AG08396 (cell line): Measurements from ENCODE around the gene MAS1.

ENCODE experiments used
- DNase-seq: peaks from one replicate; pipeline ENCODE4 v3.0.0; 2012; ENCODE audit warnings: low spot score, mixed read lengths

Gene MAS1

GRCh38 chr6:159880412-159880975 lies 10.3 kb upstream of the MAS1 start:
- no peak for DNase-seq

DNA sequence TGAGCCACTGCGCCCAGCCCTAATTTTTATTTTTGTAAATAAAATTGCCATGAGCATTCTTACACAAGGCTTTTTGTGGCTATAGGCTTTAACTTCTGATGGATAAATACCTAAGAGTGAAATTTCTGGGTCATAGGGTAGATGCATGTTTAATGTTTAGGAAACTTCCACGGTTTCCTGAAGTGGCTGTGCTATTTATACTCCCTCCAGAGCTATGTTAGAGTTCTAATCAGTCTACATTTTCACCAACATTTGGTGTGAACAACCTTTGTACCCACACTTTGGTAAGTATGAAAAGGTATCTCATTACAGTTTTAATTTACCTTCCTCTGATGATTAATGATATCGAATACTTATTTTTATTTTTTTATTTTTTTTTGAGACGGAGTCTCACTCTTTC lies 6.1 kb upstream of the MAS1 start:
- no peak for DNase-seq

DNA sequence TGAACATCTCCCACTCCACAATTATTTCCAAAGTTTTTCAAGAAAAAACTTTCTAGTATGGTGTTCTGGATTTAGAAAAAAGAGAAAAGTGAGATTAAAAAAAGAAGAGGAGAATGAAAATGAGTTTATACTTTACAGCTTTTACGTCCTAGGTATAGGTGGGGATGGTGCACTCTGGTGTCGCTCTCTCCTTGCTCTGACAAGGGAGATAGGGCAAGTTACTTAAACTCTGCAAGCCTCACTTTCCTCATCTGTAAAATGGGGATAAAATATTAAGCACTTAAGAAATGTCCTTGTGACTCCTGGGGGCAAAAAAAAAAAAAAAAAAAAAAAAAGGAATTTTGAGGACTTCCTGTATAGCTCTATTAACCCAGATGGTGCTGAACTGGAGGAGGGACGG lies 4.5 kb upstream of the MAS1 start:
- DNase-seq, result no peak

- DNase-seq, result no peak
Measured at GRCh38 chr6:159887146-159887545, 3.6 kb upstream of the MAS1 start.

- no peak for DNase-seq
Measured at GRCh38 chr6:159887761-159888160, 3.0 kb upstream of the MAS1 start.

GRCh38 chr6:159890201-159890600 lies 587 bp upstream of the MAS1 start:
- DNase-seq, result no peak

GRCh38 chr6:159892053-159892452 lies 1.3 kb downstream of the MAS1 start:
- no peak for DNase-seq

DNA sequence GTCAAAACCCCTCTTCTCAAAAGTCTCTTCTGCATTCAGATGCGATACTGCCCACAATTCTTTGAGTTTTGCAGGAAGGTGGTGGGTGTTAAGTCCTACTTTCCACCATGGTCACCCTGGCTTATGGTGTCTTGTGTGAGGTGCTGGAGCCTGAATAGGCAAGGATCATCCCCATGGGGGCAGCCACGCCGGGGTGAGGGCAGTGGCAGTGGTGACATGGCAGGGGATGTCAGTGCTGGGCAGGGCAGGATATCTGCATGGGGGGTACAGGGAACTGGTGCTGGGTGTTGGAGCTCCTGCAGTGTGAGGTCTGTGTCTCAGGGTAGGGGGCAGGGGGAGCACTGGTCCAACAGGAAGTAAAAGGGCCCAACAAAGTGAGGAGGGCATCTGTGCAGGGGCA lies 2.3 kb downstream of the MAS1 start:
- DNase-seq, result no peak

DNA sequence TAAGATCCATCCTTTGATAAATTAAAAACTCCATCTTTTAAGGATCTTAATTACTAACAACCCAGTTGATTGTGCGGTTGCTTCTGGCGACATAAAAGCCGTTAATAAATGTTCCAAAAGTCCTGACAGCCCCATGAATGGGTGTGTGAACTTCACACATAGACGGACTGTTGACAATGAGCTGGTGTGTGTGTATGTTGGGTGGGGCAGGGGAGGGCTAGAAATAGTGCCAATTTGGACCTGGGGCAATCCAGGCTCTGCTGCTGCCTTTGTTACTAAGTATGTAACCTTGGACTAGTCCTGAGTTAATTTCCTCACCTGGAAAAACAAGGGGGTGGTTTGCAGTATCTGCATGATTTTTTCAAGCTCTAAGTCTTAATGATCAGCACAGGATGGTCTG lies 4.2 kb downstream of the MAS1 start:
- no peak for DNase-seq

DNA sequence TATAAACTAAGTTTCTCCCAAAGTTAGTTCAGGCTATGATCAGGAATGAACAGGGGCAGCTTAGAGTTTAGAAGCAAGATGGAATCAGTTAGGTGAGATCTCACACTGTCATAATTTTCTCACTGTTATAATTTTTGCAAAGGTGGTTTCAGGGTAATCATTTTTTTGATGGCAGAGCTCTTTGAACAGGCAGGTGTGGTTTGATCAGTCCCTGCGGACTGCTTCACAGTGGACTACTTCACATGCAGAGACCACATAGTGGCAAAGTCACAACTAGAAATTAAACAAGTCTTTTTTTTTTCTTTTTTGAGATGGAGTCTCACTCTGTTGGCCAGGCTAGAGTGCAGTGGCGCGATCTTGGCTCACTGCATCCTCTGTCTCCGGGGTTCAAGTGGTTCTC lies 6.8 kb downstream of the MAS1 start:
- DNase-seq, result no peak

DNA sequence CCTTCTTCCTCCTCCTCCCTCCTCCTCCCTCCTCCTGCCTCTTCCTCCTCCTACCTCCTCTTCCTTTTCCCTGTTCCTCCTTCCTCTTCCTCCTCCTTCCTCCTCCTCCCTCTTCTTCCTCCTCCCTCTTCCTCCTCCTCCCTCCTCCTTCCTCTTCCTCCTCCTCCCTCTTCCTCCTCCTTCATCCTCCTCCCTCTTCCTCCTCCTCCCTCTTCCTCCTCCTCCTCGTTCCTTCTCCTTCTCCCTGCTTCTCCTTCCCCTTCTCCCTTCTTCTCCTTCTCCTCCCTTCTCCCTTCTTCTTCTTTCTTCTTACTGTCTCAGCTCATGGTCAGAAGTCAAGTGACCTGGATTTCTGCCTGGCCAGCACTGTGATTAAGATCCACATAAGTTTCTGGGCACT lies 7.7 kb downstream of the MAS1 start:
- DNase-seq, result no peak

DNA sequence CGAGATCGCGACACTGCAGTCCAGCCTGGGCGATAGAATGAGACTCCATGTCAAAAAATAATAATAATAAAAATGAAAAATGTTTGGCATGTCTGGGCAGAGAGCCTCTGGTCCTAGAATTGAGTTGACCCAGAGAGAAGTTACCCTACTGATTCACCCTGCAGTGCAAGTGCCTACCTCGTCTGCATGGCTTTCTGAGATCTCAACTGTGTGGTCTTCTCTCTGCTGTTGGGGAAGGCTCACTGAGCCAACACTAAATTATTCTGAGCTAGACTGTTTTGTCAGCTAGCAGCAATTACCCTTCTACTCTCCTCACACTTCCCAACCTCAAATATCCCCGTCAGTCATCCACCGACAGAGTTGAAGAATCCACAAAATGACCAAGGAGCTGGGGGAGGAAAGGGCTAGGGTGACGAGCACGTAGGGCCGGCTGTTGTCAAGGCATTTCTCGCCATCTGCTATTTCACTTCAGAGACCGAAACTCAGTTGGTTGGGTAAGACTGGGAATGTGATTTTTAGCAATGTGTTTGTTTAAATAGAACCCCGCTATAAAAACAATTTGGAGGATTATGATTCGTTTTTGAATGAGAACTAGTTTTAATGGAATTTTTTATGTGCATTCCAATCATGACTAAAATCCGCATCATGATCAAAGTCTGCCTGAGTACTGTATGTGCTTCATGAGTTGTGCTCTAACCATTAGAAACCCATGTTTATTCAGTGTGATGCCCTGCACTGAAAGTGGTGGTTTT lies 9.4 kb downstream of the MAS1 start:
- DNase-seq, result peak; percentile 78

DNA sequence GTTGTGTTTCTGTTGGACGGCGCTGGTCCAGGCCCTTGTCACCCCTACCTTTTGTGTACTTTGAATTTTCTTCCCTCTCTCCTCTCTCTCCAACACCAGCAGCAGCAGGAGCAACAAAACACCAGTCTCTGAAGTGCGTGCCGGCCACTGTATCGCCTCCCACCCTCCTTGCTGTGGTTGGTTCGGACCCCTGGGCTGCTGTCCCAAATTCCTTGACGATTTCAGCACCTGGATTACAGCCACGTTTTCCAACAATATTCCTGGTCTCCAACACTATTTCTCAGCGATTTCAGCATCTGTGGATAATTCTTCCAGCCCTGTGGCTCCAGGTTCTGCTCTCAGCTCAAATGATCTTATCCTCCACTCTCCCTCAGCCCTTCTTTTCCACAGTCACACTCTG lies 11.8 kb downstream of the MAS1 start:
- no peak for DNase-seq

- no peak for DNase-seq
Measured at GRCh38 chr6:159904497-159904911, 13.7 kb downstream of the MAS1 start.

- DNase-seq, result no peak
Measured at GRCh38 chr6:159906400-159906799, 15.6 kb downstream of the MAS1 start.

DNA sequence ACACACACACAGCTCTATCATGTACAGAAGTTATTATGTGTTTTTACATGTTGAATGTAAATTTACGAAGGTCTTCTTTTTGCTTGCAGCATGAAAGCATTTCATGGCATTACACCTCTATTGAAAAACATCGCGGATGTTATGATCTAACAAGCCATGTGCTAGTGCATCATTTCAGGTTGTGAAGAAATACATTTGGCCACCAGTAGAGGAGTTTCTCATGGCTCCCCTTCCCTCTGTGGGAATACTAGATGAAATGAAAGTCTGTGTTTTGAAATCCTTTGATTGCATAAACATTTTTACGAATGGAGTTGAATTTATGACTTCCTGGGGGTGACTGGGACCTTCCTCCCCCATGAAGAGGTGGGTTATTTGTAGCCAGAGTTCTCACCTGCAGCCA lies 17.7 kb downstream of the MAS1 start:
- DNase-seq, result no peak

DNA sequence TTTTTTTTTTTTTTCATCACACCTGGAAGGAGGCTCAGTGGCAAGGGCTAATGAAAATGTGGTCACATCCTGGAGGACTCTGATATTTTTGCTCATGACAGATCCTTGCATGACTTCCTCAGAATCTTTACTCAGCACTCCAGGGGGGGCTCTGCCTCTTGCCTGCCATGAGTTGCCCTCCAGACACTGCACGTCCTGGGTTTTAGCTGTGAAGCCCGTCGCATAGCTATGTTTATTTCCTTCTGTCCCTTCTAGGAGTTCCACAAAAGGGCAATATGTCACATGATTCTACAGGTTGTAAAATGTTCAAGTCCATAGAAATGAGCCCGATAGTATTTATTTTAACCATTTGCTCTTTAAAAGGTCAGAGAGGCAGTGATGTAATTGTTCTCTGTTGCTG lies 18.2 kb downstream of the MAS1 start:
- no peak for DNase-seq

GRCh38 chr6:159910342-159910741 lies 19.6 kb downstream of the MAS1 start:
- no peak for DNase-seq

DNA sequence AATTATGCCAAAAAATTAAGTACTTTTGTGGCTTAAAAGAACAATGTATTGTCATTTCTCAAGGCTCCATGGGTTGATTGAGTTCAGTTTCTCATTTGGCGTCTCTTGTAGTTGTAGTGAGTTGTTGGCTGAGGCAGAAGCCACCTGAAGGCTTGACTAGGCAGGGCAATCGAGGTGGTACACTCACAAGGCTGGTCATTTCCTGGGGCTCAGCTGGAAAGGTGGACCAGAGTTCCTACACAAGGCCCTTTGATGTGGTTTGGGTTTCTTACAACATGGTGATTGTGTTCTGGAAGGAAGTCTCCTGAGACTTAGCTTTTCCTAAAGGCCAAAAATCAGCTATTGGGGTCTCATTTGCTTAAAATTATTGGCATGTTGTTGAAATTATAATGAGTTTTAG lies 22.6 kb downstream of the MAS1 start:
- no peak for DNase-seq

GRCh38 chr6:159913862-159914564 lies 23.2 kb downstream of the MAS1 start:
- DNase-seq, result no peak

DNA sequence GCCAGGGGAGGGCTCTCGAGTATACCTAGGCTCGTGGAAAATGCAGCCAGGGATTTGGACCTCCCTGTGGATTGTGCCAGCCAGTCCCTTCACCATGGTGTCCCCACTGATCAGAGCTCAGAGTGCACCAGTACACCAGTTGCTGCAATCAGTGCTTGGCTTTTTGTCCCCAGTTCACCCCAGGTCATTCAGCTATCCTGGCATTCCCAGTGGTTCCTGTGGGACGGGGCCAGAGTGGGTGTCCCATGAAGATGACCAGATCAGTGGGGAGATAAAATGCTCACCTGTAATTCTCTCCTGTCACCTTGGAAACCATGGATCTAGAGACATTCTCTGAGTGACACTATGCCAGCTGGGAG lies 23.8 kb downstream of the MAS1 start:
- no peak for DNase-seq

- DNase-seq, result no peak
Measured at GRCh38 chr6:159915397-159915796, 24.6 kb downstream of the MAS1 start.

DNA sequence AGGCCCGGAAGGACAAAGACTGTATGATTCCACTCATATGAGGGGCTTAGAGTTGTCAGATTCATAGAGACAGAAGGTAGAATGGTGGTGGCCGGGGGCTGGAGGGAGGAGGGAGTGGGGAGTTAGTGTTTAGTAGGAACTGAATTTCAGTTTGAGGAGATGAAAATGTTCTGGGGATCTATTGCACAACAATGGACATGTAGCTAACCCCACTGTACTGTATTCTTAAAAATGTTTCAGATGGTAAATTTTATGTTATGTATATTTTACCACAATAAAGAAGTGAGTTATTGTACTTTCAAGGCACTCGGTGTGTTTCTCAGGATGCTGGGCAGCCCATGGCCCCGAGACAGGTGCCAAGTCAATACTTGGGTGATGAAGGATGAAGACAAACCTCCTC lies 25.4 kb downstream of the MAS1 start:
- no peak for DNase-seq

- no peak for DNase-seq
Measured at GRCh38 chr6:159916752-159917151, 26.0 kb downstream of the MAS1 start.
